ENCODE data around the gene DENR.

DNA sequence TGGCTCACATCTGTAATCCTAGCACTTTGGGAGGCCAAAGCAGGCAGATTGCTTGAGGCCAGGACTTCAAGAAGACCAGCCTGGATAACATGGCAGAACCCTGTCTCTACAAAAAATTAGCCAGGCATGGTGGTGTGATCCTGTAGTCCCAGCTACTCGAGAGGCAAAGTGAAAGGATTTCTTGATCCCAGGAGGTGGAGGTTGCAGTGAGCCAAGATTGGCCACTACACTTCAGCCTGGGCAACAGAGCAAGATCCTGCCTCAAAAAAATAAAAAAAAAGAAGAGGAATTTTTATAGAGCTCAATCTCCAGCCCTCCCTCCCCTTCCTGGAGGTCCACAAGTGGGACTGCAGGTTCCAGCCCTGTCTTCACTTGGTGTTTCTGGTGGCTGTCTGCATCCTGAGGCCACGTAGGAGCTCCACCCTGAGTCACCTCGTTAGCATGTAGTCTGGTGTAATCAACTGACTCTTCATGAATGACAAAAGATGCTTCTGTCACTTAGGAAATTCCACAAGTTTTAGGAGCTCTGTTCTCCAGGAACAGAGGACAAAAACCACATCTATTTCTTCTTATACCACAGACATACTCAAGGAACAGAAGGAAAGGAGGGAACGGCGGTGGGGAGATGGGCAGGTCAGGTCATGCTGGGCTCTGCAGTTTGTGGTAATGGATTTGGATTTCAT, 37.9 kb downstream of the DENR start:
- no peak for TF ChIP-seq EZH2 (IDR thresholded peaks at IDR 0.05; ENCODE audit: borderline replicate concordance, low read depth, low read length, poor library complexity, severe bottlenecking)
- TF ChIP-seq, protein P1, sequence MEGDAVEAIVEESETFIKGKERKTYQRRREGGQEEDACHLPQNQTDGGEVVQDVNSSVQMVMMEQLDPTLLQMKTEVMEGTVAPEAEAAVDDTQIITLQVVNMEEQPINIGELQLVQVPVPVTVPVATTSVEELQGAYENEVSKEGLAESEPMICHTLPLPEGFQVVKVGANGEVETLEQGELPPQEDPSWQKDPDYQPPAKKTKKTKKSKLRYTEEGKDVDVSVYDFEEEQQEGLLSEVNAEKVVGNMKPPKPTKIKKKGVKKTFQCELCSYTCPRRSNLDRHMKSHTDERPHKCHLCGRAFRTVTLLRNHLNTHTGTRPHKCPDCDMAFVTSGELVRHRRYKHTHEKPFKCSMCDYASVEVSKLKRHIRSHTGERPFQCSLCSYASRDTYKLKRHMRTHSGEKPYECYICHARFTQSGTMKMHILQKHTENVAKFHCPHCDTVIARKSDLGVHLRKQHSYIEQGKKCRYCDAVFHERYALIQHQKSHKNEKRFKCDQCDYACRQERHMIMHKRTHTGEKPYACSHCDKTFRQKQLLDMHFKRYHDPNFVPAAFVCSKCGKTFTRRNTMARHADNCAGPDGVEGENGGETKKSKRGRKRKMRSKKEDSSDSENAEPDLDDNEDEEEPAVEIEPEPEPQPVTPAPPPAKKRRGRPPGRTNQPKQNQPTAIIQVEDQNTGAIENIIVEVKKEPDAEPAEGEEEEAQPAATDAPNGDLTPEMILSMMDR (conservative IDR thresholded peaks at IDR 0.05; ENCODE audit: low read depth, low read length), result no peak
